Nucleus accumbens (tissue), 56 donors: ENCODE measurements around the gene STS.
"Not testable (repeated sequence)": the region's sequence is repeated elsewhere in the genome, so short reads cannot be mapped to it uniquely, and the experiment has no call there.

Experiments
- DNase-seq, 56 donors: peaks; one replicate each; lab custom pipeline; 2025; lab: John Stamatoyannopoulos, UW

STS gene

GRCh38 chrX:7170898-7171297, 23.4 kb downstream of the STS start:
- DNase-seq, result peak in 2 of 56 donors; percentile 0 to 4

GRCh38 chrX:7178859-7179258, 31.3 kb downstream of the STS start:
- not testable (repeated sequence) for DNase-seq

- no peak for DNase-seq
Measured at GRCh38 chrX:7179446-7179845, 31.9 kb downstream of the STS start.

DNA sequence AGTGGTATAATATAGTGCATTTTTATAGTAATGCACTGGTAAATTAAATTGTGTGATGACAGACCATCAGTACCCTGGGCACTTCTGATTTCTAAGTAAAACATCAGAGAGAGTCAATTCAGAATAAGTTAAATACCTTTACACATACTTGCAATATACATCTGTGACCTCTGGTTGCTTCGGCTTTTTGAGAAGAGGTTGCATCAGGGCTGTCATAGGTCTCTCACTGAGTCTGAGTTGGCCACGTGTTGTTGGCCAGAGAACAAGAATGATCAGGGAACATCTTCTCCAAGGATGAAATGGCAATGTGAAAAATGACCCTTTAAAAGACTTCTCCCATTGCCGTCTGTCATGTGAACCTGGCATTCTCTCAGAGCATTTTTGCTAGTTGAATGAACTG, 37.3 kb downstream of the STS start:
- no peak for DNase-seq

- no peak for DNase-seq
Measured at GRCh38 chrX:7188672-7189071, 41.2 kb downstream of the STS start.

DNA sequence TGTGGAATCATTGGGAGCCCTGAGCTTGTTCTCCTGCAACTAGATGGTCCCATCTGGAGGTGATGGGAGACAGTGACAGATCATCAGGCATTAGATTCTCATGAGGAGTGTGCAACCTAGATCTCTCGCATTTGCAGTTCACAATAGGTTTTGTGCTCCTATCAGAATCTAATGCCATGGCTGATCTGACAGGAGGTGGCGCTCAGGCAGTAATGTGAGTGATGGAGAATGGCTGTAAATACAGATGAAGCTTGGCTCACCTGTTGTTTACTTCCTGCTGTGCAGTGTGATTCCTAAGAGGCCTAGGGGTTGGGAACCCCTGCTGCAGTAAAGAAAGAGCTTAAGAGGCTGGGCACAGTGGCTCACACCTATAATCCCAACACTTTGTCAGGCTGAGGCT, 42.6 kb downstream of the STS start:
- no peak for DNase-seq

DNA sequence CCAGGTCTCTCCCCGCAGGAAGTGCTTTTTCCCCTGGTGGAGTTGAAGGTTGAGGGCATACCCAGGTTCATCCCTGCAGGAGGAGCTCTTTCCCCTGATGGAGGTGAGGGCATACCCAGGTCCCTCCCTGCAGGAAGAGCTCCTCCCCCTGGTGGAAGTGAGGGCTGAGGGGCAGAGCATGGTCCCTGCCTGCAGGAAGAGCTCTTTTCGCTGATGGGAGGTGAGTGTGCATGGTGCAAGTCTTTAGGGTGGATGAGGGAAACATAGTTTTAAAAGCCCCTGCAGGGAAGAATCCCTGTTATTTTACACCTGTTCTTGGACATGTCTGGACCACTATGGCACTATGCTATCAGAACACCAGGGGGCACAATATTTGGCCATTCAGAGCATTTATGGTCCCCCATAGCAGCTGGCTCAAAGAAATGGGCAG, 44.2 kb downstream of the STS start:
- DNase-seq, result no peak

GRCh38 chrX:7192871-7193270, 45.4 kb downstream of the STS start:
- DNase-seq, result no peak

DNA sequence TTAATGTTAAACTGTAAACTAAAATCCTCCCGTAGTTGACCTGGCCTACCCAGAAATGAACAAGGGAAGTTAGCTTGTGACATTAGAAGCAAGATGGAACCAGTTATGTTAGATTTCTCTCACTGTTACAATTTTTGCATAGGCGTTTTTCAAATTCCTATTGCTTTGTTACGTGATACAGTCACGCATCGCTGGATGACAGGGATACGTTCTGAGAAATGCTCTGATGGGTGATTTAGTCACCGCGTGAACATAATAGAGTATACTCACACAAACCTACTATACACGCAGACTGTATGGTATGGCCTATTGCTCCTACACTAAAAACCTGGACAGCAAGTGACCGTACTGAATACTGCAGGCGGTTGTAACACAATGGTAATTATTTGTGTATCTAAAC, 47.1 kb downstream of the STS start:
- no peak for DNase-seq
